ENCODE results near the gene PHC2.

The PHC2 gene

DNA sequence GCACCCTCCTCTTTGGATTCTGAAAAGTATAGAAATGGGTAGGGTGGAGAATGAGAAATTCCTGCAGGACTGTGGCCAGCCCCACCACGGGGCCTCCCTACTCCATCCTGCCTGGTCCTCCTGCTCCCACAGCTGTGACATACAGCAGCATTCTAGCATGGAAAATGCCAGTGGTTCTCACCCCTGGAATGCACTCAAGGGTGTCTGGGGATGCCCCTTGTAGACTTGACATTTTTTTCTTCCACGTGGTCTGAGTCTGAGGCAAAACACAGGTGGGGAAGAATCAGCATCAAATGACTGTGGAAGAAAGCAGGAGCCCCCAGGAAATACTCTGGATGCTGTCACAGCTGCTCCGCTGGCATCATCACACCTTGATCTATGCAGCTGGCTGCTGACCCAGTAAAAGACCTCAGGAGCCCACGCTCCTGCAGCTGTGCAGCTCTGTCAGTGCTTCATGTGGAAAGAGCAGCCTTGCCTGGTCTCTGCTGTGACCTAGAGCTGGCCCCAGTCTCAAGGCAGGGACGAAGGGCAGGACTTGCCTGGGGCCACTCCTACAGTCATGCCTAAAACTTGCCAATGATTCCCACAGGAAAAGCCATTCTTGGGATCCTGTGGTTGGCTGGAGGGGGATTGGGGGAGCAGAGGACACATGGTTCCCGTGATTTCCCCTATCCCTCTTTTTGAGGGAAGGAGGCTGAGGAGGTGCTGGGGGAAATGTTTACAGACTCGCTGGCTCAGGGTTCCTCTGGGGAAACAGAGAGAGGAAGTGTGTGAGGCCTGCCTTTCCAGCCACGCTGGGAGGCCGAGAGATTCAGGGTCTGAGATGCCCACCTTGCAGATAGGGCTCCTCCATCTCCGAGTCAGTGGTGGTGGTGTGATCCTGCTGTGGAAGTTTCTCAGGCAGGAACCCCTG, 99.2 kb downstream of the PHC2 start:
- TF ChIP-seq, protein P1, sequence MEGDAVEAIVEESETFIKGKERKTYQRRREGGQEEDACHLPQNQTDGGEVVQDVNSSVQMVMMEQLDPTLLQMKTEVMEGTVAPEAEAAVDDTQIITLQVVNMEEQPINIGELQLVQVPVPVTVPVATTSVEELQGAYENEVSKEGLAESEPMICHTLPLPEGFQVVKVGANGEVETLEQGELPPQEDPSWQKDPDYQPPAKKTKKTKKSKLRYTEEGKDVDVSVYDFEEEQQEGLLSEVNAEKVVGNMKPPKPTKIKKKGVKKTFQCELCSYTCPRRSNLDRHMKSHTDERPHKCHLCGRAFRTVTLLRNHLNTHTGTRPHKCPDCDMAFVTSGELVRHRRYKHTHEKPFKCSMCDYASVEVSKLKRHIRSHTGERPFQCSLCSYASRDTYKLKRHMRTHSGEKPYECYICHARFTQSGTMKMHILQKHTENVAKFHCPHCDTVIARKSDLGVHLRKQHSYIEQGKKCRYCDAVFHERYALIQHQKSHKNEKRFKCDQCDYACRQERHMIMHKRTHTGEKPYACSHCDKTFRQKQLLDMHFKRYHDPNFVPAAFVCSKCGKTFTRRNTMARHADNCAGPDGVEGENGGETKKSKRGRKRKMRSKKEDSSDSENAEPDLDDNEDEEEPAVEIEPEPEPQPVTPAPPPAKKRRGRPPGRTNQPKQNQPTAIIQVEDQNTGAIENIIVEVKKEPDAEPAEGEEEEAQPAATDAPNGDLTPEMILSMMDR (conservative IDR thresholded peaks at IDR 0.05; ENCODE audit: low read depth, low read length) = no peak
- H3K4me3 ChIP-seq (ENCODE audit: low read depth, low read length) = no peak overlapping the region
- DNase-seq (ENCODE audit: low read depth) = peak; percentile 61

DNA sequence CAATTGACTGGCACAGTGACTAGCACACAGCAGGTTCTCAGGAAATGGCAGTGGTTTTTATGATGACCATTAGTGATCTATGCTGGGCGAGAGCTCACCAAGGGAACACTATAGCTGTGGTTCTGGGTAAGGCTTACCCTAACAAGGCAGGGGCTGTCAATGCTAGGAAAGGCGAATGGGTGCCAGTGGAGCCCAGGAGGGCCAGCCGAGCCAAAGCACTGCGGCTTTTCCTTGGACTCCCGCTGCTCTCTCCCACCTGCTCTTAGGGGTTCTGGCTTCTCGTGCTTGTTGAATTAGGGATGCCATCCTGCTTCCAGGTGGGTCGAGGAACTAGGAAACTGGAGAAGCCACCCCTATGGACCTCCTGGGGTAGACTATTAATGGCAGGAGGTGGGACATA, 100.0 kb downstream of the PHC2 start:
- no peak overlapping the region for H3K4me3 ChIP-seq (ENCODE audit: low read depth, low read length)
- DNase-seq (ENCODE audit: low read depth) = no peak
- TF ChIP-seq, protein P1 (conservative IDR thresholded peaks at IDR 0.05; ENCODE audit: low read depth, low read length) = no peak

DNA sequence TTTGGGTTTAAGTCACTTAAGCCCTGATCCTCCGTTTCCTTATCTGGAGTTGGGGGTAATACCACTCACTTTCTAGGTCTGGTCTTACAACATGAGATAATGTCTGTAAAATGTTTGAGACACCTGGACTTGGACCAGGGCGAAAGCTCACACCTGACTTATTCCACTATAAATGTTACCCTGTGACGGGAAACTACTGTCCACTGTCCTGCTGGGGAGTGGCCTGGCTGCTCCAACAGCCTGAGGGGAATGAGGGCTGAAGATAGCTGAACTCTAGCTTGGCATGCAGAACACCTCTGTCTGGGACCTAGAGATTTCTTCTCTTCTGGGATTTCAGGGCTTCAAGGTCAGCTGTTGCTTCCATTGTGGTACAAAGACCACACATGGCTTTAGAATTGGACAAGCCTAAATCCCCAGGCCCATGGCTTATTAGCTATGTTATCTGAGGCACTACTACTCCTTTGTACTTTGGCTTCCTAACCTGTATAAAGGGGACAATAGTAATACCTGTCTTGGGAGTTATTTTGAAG, 100.5 kb downstream of the PHC2 start:
- H3K4me3 ChIP-seq (ENCODE audit: low read depth, low read length) = no peak overlapping the region
- peak; percentile 5 for DNase-seq (ENCODE audit: low read depth)
- TF ChIP-seq, protein P1 (conservative IDR thresholded peaks at IDR 0.05; ENCODE audit: low read depth, low read length) = no peak

DNA sequence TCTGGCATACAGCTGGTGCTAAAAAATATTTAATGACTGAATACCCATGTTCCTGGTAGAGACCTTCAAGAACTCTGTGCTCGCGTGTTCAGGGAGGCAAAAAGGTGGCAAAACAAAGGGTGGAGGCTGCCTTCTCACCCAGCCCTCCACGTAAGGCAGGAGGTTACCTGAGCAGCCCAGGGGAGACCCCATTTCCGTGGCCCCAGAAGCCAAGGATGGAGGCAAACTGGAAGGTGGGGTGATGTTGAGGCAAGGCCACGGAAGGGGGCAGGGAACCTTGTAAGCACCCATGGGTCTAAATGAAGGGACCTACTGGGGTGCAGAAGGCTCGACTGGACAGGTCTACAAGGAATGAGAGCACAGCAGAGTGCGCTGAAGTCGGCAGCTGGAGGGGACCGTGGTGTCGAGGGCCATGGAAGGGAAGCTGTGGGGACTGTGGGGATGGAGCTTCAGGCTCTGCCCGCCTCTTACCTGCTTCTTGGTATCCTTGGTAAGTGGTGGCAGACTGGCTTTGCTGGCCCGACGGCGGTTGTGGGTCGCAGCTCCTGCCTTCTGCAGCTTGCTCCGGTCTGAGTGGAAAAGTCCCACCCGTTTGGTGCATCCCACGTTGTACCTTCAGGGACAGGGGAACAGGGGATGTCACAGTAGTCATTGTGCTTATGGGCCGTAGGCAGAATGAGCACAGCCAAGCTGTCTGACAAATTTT, 101.1 kb downstream of the PHC2 start:
- no peak overlapping the region for H3K4me3 ChIP-seq (ENCODE audit: low read depth, low read length)
- TF ChIP-seq, protein P1 (conservative IDR thresholded peaks at IDR 0.05; ENCODE audit: low read depth, low read length) = no peak
- no peak for DNase-seq (ENCODE audit: low read depth)

DNA sequence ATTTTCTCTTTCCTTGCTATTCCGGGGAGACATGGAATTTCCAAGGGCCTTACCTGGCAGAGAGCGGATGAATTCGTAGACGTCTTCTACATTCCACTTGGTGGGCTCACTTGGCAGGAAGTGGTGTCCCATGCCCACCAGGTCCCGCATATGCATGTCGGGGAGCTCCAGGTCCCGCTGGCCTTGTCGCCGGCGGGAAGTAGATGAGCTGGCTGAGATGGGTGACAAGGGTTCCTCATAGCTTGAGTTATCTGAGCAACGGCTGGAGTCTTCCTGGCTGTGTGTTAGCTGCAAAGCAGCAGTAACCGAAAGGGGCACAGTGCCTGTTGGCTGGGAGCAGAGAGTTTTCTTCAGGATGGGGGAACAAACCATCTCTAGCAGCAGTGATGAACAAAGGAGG, 102.1 kb downstream of the PHC2 start:
- DNase-seq (ENCODE audit: low read depth) = peak; percentile 8
- H3K4me3 ChIP-seq (ENCODE audit: low read depth, low read length) = no peak overlapping the region
- TF ChIP-seq, protein P1 (conservative IDR thresholded peaks at IDR 0.05; ENCODE audit: low read depth, low read length) = no peak

DNA sequence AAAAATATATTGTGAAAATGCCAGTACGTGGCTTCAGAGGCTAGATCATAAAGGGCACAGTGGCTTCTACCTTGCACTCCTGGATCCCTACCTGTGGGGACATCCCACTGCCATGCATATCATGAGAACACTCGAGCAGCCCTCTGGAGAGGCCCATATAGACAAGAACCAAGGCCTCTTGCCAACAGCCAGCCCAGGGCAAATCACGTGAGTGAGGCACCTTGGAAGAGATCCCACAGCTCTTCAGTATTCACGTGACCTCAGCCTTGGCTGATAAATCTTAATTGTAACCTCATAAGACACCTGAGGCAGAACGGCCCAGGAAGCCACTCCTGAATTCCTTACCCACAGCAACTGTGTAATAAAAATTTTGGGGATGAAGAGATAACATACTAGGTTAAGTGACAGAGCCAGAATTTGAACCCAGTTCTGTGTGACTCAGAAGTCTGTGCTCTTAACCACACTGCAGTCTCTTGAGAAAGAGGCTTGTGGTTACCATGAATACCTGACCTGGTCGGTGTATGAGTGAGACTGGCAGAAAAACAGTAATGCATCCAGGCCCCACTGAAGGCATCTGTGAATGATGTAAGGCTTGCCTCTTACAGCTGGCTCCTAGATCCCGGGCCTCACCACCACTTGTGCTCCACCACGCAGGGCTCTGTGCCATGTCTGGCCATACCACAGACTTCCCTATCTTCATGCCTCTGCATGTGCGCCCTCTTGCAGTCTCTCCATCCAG, 103.1 kb downstream of the PHC2 start:
- TF ChIP-seq, protein P1 (conservative IDR thresholded peaks at IDR 0.05; ENCODE audit: low read depth, low read length) = peak; percentile 12
- peak; percentile 99 for DNase-seq (ENCODE audit: low read depth)
- H3K4me3 ChIP-seq (ENCODE audit: low read depth, low read length) = no peak overlapping the region

Data from choroid plexus epithelial cell (primary cell).